Stimulated activated CD4-positive, alpha-beta T cell treated with anti-CD3 and anti-CD28 coated beads, Interleukin-4, amount 100 ng/mL, for 24 hours (primary cell): ENCODE measurements around the gene IGF2R.
"Not testable (repeated sequence)": the region's sequence is repeated elsewhere in the genome, so short reads cannot be mapped to it uniquely, and the experiment has no call there.

ENCODE experiments used
- DNase-seq: peaks from one replicate; pipeline ENCODE4 v3.0.0-alpha.2; 2020

Gene IGF2R

GRCh38 chr6:160102956-160103824, 134.3 kb downstream of the IGF2R start:
- peak; percentile 11 for DNase-seq

DNA sequence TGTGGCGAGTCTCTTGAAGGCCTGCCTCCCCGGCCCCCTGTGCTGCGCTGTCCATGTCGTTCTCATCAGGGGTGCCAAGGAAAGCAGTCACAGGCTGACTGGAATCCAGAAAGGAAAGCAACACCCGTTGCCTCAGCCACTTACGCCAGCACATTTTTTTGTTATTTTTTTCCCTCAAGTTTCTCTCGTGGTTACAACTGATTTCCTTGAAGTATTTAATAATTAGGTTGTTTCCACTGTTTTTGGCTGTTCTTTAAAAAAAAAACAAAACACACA, 134.9 kb downstream of the IGF2R start:
- DNase-seq: no peak

GRCh38 chr6:160104821-160105517, 136.1 kb downstream of the IGF2R start:
- DNase-seq: no peak

DNA sequence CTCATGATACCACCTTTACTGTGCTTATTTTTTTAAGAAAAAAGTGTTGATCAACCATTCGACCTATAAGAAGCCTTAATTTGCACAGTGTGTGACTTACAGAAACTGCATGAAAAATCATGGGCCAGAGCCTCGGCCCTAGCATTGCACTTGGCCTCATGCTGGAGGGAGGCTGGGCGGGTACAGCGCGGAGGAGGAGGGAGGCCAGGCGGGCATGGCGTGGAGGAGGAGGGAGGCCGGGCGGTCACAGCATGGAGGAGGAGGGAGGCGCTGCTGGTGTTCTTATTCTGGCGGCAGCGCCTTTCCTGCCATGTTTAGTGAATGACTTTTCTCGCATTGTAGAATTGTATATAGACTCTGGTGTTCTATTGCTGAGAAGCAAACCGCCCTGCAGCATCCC, 137.1 kb downstream of the IGF2R start:
- DNase-seq: no peak

GRCh38 chr6:160106701-160107100, 137.8 kb downstream of the IGF2R start:
- DNase-seq: no peak

DNA sequence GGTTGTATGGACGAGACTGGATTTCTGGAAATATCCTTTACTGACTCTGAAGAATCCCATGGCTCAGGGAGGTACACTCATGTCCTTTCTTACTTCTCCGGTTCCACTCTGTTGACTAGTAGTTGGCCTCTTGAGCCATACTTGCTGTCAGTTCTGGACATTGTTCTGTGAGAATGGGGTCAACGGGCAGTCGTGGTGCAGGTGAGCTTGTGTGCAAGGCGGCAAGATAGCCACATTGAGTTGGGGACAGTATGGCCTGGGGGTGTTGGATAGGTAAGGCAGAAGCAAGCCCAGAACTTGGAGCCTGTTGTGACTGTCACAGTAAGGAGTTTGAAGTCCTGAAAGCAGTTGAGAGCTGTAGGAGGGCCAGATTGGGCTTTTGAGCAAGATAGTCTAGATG, 139.2 kb downstream of the IGF2R start:
- DNase-seq: no peak

DNA sequence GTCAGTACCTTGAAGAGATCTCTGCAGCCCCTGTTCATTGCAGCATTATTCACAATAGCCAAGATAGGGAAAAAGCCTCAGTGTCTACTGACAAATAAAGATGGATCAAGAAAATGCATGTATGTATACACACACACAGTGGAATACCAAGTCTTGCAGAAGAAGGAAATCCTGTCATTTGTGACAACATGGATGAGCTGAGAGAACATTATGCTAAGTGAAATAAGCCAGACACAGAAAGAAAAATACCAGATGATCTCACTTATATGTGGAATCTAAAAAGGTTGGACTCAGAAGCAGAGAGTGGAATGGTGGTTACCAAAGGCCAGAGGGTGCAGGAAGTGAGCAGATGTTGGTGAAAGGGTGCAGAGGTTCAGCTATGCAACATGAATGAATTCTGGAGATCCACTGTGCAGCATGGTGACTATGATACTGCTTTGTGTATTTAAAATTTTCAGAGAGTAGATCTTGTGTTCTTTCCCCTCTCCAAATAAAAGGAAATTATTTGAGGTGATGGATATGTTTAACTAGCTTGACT, 141.8 kb downstream of the IGF2R start:
- DNase-seq: no peak

- no peak for DNase-seq
Observed at GRCh38 chr6:160111806-160112205, 142.9 kb downstream of the IGF2R start.

- DNase-seq: no peak
Observed at GRCh38 chr6:160112628-160113299, 143.9 kb downstream of the IGF2R start.

DNA sequence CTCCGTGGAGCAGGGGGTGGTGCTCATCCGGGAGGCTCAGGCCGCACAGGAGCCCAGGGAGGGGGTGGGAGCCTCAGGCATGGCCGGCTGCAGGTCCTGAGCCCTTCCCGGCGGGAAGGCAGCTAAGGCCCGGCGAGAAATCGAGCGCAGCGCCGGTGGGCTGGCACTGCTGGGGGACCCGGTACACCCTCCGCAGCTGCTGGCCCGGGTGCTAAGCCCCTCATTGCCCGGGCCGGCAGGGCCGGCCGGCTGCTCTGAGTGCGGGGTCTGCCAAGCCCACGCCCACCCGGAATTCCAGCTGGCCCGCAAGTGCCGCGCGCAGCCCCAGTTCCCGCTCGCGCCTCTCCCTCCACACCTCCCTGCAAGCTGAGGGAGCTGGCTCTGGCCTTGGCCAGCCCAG, 145.7 kb downstream of the IGF2R start:
- not testable (repeated sequence) for DNase-seq

DNA sequence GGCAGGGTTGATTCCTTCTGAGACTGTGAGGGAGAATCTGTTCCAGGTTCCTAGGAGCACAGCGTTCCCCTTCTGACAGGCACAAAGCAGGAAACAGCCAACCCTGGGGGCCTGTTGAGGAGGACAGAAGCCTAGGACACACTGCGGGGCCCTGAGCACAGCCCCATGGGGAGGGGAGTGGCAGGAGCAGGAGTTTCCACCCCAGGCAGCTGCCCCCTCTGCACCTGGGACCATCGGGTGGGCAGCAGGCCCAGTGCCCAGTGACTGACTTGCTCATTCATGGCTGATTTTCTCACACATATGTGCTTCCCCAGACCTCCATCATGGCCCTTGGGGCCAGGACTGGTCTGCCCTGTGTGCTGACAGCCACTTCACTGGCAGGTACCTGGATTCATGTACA, 146.5 kb downstream of the IGF2R start:
- DNase-seq: no peak

GRCh38 chr6:160116411-160116810, 147.5 kb downstream of the IGF2R start:
- no peak for DNase-seq

GRCh38 chr6:160117137-160117536, 148.3 kb downstream of the IGF2R start:
- no peak for DNase-seq

DNA sequence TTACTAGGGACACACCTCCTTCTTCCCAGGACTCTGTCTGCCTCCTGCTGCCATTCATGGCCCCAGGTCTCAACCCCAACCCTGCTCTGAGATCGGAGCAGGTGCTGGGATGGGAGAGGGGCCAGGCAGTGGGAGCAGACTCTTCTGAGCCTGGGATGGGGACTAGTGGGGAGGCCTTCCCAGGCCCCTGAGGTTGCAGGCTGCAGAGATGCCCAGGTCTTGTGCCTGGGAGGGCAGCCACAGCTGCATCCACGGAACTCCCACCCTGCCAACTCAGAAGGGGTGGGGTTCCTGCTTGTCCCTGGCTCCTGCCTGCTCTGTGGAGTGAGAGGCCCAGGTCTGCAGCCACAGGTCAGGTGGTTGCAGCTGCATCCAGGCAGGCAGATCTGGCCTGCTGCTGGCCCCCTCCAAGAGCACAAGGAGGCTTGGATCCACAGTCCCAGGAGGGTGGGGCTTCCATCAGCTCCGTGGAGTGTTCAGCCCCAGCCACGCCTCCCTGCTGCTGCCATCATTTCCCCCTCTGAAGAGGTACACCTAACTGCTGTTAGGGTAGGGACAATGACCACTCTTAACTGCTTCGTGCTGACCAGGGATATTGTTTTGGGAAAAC, 149.8 kb downstream of the IGF2R start:
- no peak for DNase-seq

DNA sequence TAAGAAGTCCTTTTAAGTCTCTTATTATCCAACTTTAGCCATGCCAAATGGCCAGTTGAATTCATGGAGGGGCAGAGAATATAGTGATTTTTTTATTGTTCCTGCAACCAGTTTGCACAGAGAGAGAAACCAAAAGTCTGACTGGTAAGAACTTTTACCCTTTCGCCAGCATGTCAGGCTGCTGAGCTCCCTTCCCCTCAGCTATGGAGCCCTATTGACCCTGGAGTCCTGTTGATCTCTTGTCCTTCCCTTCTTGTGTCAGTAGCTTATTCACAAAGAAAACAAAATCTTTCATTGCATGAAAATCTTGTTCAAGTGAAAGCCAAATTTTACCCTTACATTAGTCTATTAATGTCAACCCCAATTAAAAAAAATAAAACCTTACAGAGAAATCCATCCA, 151.2 kb downstream of the IGF2R start:
- no peak for DNase-seq

GRCh38 chr6:160121558-160121957, 152.7 kb downstream of the IGF2R start, which contains the start of gene SLC22A1:
Gene SLC22A1 (plus strand): TSS chr6:160121815. CDS start chr6:160121936, 121 bp downstream.
- no peak for DNase-seq

GRCh38 chr6:160121981-160122380, 153.1 kb downstream of the IGF2R start:
- no peak for DNase-seq

- no peak for DNase-seq
Observed at GRCh38 chr6:160122744-160123143, 153.9 kb downstream of the IGF2R start.

DNA sequence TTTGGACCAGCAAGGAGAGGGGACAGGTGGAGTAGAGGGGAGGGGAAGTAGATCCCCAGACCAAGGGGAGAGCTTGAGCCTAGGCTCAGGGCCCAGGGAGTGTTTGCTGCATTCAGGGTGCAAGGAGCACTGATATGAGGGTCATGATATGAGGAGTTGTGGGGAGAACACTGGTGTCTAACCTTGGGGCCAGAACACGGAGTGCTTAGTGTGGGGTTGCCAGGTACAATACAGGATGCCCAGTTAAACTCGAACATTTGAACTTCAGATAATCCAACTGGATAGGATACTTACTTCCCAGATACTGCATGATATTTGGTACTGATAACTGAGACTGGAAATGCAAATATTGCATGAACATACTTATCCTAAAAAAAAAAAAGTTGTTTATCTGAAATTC, 155.1 kb downstream of the IGF2R start:
- DNase-seq: no peak

GRCh38 chr6:160124605-160125004, 155.7 kb downstream of the IGF2R start:
- DNase-seq: no peak

DNA sequence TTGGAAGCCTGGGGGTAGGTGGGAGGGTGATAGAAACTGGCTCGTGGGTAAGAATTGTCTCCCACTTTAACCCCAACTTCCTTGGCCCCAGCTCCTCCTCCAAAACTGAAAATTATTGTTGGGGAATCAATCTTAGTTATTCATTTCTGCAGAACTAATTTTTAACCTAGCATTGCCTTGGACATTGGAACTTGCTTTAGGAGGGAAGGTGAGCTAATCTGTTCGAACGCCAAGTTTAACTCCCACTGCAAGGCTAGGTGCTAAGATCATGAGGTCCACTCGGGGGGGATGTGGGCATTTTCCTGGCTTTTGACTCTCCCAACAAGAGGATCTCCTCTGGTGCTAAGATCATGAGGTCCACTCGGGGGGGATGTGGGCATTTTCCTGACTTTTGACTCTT, 156.2 kb downstream of the IGF2R start:
- DNase-seq: not testable (repeated sequence)

DNA sequence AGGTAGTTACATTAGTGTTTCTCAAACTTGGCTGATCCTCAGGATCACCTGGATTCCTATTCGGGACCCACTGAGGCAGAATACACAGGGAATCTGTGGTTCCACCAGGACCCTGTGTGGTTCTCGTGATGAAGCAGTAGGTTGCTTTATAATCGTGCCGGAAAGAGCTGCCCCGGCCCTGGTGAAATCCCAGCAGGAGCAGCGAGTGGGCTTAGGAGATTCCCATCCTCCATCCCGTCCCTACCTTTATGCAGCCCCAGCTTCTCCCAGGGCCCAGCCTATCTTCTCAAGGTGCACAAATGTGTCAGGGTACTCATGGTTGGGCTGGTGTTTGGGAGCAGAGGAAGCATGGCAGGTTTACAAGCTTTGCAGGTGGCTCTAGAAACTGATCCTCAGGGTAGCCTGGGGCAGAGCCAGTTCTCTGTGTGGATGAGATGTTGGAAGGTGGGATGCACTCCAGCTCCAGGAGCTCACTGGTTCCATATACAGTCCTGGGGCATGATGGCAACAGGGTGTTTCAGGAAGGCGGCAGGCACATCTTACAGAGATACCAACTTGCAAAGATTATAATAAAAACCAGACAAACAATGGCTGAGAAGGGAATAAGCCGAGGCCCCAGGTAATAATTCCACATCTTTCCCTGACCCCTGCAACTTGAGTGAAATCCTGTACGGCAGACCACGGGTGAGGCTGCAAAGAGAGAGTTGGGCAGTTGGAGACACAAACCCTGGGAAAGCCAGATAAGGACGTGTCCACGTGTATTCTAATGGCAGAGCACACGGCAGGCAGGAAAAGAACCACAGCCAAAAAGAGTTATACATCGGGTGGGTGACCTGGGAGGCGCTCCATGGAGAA, 158.6 kb downstream of the IGF2R start:
- no peak for DNase-seq
